Activated B cell treated with CpG ODN at 0.5 μM for 24 hours (primary cell): ENCODE data around the gene ZNF578. TPM values are rescaled to one million over a fixed set of nuclear protein-coding genes. Genes with fewer than 3 reads are reported as not detected.
"Not testable (repeated sequence)": the region's sequence is repeated elsewhere in the genome, so short reads cannot be mapped to it uniquely, and the experiment has no call there.

ENCODE experiments used
- ATAC-seq: fragments of 200-7000 bp; cut with Tn5 transposase; one replicate; pipeline ENCODE4 v1.10.0; 2021; ENCODE audit warnings: low read depth, mild to moderate bottlenecking, moderate library complexity
- CTCF ChIA-PET: fragments of 350-600 bp; sonication (Branson Sonifier 250); formaldehyde crosslinking; loops from one replicate; lab custom pipeline; 2021; ENCODE audit warnings: antibody characterized with exemption; lab: Charles Lee
- POLR2A ChIA-PET: fragments of 350-600 bp; sonication (Branson Sonifier 250); formaldehyde crosslinking; loops from one replicate; lab custom pipeline; 2021; ENCODE audit warnings: antibody characterized with exemption; lab: Charles Lee
- DNase-seq: peaks from one replicate; pipeline ENCODE4 v3.0.0; 2022
- H3K27ac Mint-ChIP-seq: one replicate; pipeline ENCODE4 v1.8.0; 2020; ENCODE audit warnings: mixed read lengths
- H3K27me3 Mint-ChIP-seq: one replicate; pipeline ENCODE4 v1.8.0; 2021; ENCODE audit warnings: mixed read lengths
- H3K36me3 Mint-ChIP-seq: one replicate; pipeline ENCODE4 v1.8.0; 2021; ENCODE audit warnings: low read depth, mixed read lengths
- H3K4me1 Mint-ChIP-seq: one replicate; pipeline ENCODE4 v1.8.0; 2021; ENCODE audit warnings: mixed read lengths
- H3K4me3 Mint-ChIP-seq: one replicate; pipeline ENCODE4 v1.8.0; 2020; ENCODE audit warnings: mild to moderate bottlenecking, mixed read lengths
- H3K9me3 Mint-ChIP-seq: one replicate; pipeline ENCODE4 v1.8.0; 2020; ENCODE audit warnings: mixed read lengths
- CTCF ChIP-seq: fragments of 200-600 bp; IDR thresholded peaks from one replicate; pipeline ENCODE4 v1.8.0; 2022; ENCODE audit warnings: antibody characterized with exemption, mild to moderate bottlenecking
- intact Hi-C: fragments of 100-400 bp; cut with micrococcal nuclease; formaldehyde crosslinking; loops from one replicate; pipeline ENCODE4 v1.15.1; 2024
- total RNA-seq: library from RNA; stranded (reverse); gene quantifications from 2 replicates; pipeline ENCODE4 v1.2.3, GENCODE V29; 2022

The ZNF578 gene
- total RNA-seq, 1 donor from 2014 or later: 2.8 TPM

- DNase-seq, H3K27ac Mint-ChIP-seq, CTCF ChIA-PET, H3K27me3 Mint-ChIP-seq, H3K4me1 Mint-ChIP-seq, H3K4me3 Mint-ChIP-seq, ATAC-seq, intact Hi-C loops, POLR2A ChIA-PET: not testable (repeated sequence)
- Mint-ChIP-seq H3K9me3 (peaks cover 25% of the 10 kb centered on the region), H3K36me3 (peaks cover 19% of the 10 kb centered on the region)
Measured at GRCh38 chr19:52485561-52486240, 32.3 kb downstream of the ZNF578 start.

GRCh38 chr19:52492201-52492993, 39.0 kb downstream of the ZNF578 start:
- no peak for ATAC-seq
- H3K36me3 Mint-ChIP-seq: peaks cover 20% of the 10 kb centered on the region
- H3K4me3 Mint-ChIP-seq: no peak overlapping the region
- TF ChIP-seq CTCF: no peak
- H3K4me1 Mint-ChIP-seq: no peaks in the 10 kb centered on the region
- POLR2A ChIA-PET: no interaction called here
- no peak overlapping the region for H3K27ac Mint-ChIP-seq
- H3K9me3 Mint-ChIP-seq: peaks cover 22% of the 10 kb centered on the region
- CTCF ChIA-PET: no interaction called here
- H3K27me3 Mint-ChIP-seq: peaks cover 3% of the 10 kb centered on the region
- intact Hi-C loops: no loop called here
- DNase-seq: no peak

- intact Hi-C loops: no loop called here
- no peaks in the 10 kb centered on the region for H3K4me1 Mint-ChIP-seq
- no peak for TF ChIP-seq CTCF
- ChIA-PET CTCF (no interaction called here), POLR2A (no interaction called here)
- DNase-seq: no peak
- no peak overlapping the region for H3K27ac Mint-ChIP-seq
- H3K27me3 Mint-ChIP-seq: peaks cover 3% of the 10 kb centered on the region
- no peak for ATAC-seq
- peaks cover 26% of the 10 kb centered on the region for H3K36me3 Mint-ChIP-seq
- peaks cover 27% of the 10 kb centered on the region for H3K9me3 Mint-ChIP-seq
- H3K4me3 Mint-ChIP-seq: no peak overlapping the region
Measured at GRCh38 chr19:52492994-52493470, 39.7 kb downstream of the ZNF578 start.

GRCh38 chr19:52494518-52494917, 41.2 kb downstream of the ZNF578 start:
- H3K4me3 Mint-ChIP-seq: no peak overlapping the region
- no peak overlapping the region for H3K27ac Mint-ChIP-seq
- H3K36me3 Mint-ChIP-seq: peaks cover 30% of the 10 kb centered on the region
- H3K27me3 Mint-ChIP-seq: peaks cover 3% of the 10 kb centered on the region
- ChIA-PET CTCF (no interaction called here), POLR2A (no interaction called here)
- no peak for DNase-seq
- H3K9me3 Mint-ChIP-seq: peaks cover 30% of the 10 kb centered on the region
- H3K4me1 Mint-ChIP-seq: no peaks in the 10 kb centered on the region
- no peak for ATAC-seq
- TF ChIP-seq CTCF: no peak
- intact Hi-C loops: no loop called here

GRCh38 chr19:52498571-52498970, 45.2 kb downstream of the ZNF578 start:
- Mint-ChIP-seq H3K36me3 (peaks cover 32% of the 10 kb centered on the region), H3K27me3 (no peaks in the 10 kb centered on the region), H3K4me1 (no peaks in the 10 kb centered on the region), H3K27ac (no peak overlapping the region), H3K4me3 (no peak overlapping the region), H3K9me3 (peaks cover 33% of the 10 kb centered on the region)
- ChIA-PET POLR2A (no interaction called here), CTCF (no interaction called here)
- no peak for TF ChIP-seq CTCF
- no peak for DNase-seq
- intact Hi-C loops: no loop called here
- ATAC-seq: no peak

GRCh38 chr19:52500474-52500873, 47.1 kb downstream of the ZNF578 start:
- peaks cover 28% of the 10 kb centered on the region for H3K9me3 Mint-ChIP-seq
- POLR2A ChIA-PET: interaction anchor here (0.6 kb wide), 1 partner anchor 200 kb away, joined by 12 read pairs; no protein-coding TSS in a partner anchor

GRCh38 chr19:52500991-52501390, 47.6 kb downstream of the ZNF578 start:
- CTCF ChIA-PET, H3K4me1 Mint-ChIP-seq, POLR2A ChIA-PET, intact Hi-C loops, ATAC-seq, H3K27me3 Mint-ChIP-seq, H3K27ac Mint-ChIP-seq, H3K4me3 Mint-ChIP-seq, DNase-seq: not testable (repeated sequence)
- H3K9me3 Mint-ChIP-seq: peaks cover 28% of the 10 kb centered on the region
- H3K36me3 Mint-ChIP-seq: peaks cover 45% of the 10 kb centered on the region

More at GRCh38 chr19:52500474-52500873, 47.1 kb downstream of the ZNF578 start:
- H3K27me3 Mint-ChIP-seq, H3K27ac Mint-ChIP-seq, H3K4me1 Mint-ChIP-seq, intact Hi-C loops, CTCF ChIA-PET, DNase-seq, H3K4me3 Mint-ChIP-seq, ATAC-seq: not testable (repeated sequence)
- H3K36me3 Mint-ChIP-seq: peaks cover 42% of the 10 kb centered on the region
